ENCODE measurements around the gene FAU. TPM values are rescaled to one million over a fixed set of nuclear protein-coding genes. Genes with fewer than 3 reads are reported as not detected.
"Not testable (repeated sequence)": the region's sequence is repeated elsewhere in the genome, so short reads cannot be mapped to it uniquely, and the experiment has no call there.

The FAU gene
- polyA plus RNA-seq (2013, experiment 1 of 2; ENCODE audit: insufficient read length), result 577 TPM
- 419 TPM for polyA plus RNA-seq (2013, experiment 2 of 2; ENCODE audit: insufficient read length)

- peak; percentile 96 for DNase-seq
These were observed at the start of gene FAU, which contains the start of gene MRPL49 for GRCh38 chr11:65121865-65122696. FAU (minus strand) TSS chr11:65122134; CDS start chr11:65121813, 321 bp downstream. MRPL49 (plus strand) TSS chr11:65122321; CDS start chr11:65122347, 26 bp downstream.

- no peak for DNase-seq
These were observed 48.2 kb upstream of the FAU start, which contains the start of gene SPDYC for GRCh38 chr11:65170058-65170534. SPDYC (plus strand) TSS chr11:65170233; CDS start chr11:65171358, 1,125 bp downstream.

- peak; percentile 50 for DNase-seq
These were observed 47.3 kb upstream of the FAU start for GRCh38 chr11:65169164-65169641.

- no peak for DNase-seq
These were observed 45.7 kb upstream of the FAU start for GRCh38 chr11:65167656-65168055.

- DNase-seq, result no peak
These were observed 45.0 kb upstream of the FAU start for GRCh38 chr11:65166893-65167292.

GRCh38 chr11:65165410-65166317 is 43.7 kb upstream of the FAU start:
- DNase-seq, result no peak

- no peak for DNase-seq
These were observed 41.8 kb upstream of the FAU start for GRCh38 chr11:65163684-65164083.

GRCh38 chr11:65160643-65161042 is 38.7 kb upstream of the FAU start:
- no peak for DNase-seq

GRCh38 chr11:65159012-65159411 is 37.1 kb upstream of the FAU start:
- no peak for DNase-seq

GRCh38 chr11:65157336-65157735 is 35.4 kb upstream of the FAU start:
- no peak for DNase-seq

GRCh38 chr11:65156926-65157325 is 35.0 kb upstream of the FAU start:
- DNase-seq, result no peak

- DNase-seq, result no peak
These were observed 34.3 kb upstream of the FAU start for GRCh38 chr11:65156256-65156655.

- no peak for DNase-seq
These were observed 30.2 kb upstream of the FAU start for GRCh38 chr11:65152122-65152521.

GRCh38 chr11:65151331-65151899 is 29.5 kb upstream of the FAU start:
- no peak for DNase-seq

- peak; percentile 98 for DNase-seq
These were observed 28.8 kb upstream of the FAU start for GRCh38 chr11:65150509-65151299.

- DNase-seq, result not testable (repeated sequence)
These were observed 28.2 kb upstream of the FAU start for GRCh38 chr11:65150131-65150508.

- no peak for DNase-seq
These were observed 26.7 kb upstream of the FAU start for GRCh38 chr11:65148657-65149056.

GRCh38 chr11:65147352-65148075 is 25.6 kb upstream of the FAU start:
- DNase-seq, result no peak

- DNase-seq, result no peak
These were observed 20.1 kb upstream of the FAU start for GRCh38 chr11:65141896-65142494.

- no peak for DNase-seq
These were observed 14.7 kb upstream of the FAU start for GRCh38 chr11:65136515-65137096.
